NCI-H82 (cell line): ENCODE results near the gene EME2.
A peak's percentile ranks its signal among the peaks of the same experiment; 100 is the strongest.

Experiments
- DNase-seq: peaks from one replicate; lab custom pipeline; 2025; lab: John Stamatoyannopoulos, UW

Gene EME2

DNA sequence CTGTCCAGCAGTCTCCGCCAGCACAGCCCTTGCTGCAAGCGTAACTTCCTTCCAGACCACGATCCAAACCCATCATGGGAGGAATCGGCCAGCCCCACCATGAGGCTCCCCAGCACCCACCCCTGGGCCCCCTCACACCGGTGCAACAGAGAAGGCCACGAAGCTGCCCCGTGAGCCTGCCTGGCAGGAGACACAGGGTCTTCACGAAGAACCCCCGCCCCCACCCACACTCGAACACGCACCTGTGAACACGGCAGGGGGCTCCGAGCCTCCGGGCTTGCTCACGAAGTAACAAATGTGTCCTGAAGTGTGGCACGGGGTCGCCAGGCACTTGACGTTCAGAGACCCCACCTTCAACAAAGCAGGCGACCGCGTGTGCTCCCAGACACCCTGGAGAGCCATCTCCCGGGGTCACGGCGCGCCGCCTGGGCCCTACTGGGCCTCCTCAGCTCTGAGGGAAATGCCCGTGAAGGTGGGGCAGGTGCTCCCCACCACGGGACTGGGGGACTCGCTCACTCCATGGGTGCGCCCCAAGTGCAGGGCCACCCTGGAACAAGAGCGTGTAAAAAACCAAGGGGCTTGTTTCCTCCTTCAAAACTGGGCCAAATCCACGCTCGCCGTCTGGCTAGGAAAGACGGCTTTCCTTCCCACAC lies 46.4 kb downstream of the EME2 start:
- no peak for DNase-seq

DNA sequence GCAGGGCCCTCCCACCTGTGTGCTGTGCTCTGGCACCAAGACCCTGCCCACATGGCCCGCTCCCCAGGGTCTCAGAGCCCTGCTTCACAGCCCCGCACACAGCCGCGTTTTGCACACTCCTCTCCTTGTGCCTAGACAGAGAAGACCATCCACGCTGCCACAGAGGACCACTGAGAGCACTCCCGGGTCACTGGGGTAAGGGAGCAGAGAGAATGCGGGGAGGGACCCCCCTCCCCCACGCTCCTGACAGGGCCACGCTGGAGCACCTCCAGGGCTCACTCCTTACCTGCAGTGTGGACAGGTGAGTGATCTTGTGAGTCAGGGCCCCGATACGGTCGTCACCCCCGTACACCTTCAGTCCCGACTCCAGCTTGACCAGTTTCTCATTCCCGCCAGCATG lies 47.0 kb downstream of the EME2 start:
- no peak for DNase-seq

DNA sequence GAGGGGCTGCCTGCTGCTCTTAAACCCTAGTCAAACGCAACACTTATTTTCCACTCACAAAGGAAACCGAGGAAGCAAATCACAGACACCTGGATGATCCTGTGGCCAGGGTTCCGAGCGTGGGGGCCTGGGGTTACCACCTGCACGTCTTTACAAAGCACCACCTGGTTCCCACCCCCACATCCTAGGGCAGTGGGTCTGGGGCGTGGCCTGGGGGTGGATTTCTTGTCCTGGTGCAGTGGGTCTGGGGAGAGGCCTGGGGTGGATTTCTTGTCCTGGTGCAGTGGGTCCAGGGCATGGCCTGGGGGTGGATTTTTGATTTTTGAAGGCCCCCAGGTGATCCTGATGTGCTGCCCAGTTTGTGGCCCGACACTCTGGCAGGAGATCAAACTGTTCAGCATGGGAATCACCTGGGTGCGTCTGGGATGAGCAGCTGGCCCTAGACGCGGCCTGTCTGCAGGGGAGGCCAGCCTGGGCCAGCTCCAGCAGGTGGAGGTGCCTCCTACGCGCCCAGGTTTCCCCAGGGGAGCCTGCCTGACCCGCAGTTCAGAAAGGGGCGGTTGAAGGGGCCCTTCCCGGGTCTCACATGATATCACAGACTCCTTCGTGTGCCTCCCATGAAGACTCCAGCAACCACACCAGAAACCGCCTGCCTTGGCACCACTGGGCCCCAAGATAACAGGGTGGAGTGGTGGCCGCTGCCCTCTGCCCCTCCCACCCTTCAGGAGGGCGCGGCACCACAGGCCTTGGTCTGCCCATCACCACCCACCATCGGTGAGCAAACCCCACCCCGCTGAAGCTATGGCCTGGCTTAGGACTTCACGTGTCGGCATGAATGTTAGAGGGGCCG lies 47.7 kb downstream of the EME2 start:
- DNase-seq: no peak

DNA sequence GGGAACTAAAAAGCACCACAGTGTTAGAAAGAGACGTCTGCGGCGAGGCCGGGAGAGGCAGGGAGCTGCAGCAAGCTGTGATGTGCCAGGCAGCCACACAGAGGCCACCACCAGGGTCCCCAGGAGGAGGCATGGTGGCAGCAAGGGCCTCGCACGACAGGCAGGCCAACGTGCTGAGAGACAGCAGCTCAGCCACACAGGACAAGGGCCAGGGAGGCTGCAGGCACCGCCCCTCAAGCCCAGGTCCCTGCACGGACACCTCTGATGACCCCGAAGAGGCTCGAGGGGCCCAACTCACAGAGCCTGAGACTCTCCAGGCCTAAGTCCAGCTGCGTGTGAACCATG lies 48.3 kb downstream of the EME2 start:
- no peak for DNase-seq

DNA sequence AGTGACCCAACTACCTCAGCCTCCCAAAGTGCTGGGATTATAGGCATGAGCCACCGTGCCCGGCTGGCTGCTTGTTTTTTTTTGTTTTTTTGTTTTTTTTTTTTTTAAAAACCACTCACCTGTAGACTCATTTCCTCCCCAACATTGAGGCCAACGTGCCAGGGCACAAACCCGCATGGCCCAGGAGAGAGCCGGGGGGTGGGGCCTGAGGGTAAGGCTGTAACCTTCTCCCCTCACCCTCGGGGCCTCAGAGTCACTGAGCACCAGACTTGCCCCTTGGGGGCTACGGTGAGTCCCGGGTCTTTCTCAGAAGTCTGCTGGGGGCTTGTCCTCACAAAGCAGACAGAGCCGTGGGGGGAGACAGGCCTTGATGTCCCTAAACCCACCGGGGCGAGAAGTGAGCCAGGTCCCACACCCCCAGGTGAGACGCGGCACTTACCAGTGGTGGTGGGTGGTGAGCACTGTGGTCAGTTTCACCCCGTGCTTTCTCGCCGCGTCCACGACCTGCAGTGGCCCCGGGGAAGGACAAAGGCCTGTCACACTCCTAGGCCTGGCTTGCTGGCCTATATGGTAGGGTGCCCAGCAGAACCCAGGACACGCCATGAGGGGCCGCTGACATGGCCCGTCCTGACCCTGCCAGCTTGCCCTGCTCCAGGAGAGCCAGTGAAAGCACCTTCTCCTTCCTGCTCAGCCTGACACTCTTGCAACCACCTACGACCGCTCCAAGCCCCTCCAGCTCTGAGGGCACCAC lies 49.4 kb downstream of the EME2 start:
- no peak for DNase-seq

DNA sequence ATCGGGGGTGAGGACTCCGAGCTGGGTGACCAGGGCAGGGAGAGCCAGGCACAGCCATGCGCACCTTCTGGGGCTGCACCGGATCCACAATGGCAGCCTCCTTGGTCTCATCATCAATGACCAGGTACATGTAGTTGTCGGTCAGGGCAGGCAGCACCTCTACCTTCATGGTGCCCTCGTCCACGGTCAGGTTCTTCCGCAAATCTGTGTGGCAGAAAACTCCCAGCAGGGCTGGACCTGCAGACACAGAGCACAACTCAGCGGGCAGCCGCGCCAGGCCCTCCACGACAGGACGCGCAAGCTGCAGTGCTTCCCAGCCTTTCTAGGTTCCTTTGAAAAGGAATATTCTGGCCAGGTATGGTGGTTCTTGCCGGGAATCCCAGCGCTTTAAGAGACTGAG lies 50.2 kb downstream of the EME2 start:
- DNase-seq: no peak

DNA sequence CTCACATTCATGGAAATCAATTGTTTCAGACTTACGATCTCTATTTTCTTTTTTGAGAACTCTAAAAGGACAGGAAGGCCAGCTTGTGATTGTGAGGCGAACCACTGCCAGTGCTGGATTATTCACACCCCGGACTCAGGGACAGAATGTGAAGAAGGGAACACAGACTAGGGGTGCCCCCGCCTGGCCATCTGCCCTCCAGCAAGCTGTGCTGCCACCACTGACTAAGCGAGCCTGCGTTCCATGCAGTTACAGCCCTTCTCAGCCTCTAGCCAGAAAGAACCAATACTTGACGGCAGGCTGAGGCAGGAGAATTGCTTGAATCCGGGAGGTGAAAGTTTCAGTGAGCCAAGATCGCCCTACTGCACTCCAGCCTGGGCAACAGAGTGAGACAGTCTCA lies 51.2 kb downstream of the EME2 start:
- DNase-seq: peak; percentile 66

DNA sequence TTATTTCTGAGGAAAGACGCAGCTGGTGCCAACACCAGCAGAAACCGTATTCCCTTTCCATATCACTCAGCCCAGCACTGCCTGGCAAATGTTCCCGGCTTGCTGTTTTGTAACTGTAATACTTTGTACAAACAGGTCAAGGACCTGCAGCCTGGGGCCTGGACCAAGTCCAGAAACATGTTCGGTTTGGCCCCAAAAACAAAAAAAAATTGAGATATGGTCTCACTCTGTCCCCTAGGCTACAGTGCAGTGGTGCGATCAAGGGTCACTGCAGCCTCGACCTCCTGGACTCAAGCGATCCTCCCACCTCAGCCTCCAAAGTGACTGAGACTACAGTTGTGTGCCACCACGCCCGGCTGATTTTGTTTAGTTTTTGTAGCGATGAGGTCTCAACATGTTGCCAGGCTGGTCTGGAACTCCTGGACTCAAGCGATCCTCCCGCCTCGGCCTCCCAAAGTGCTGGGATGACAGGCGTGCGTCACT lies 52.8 kb downstream of the EME2 start:
- no peak for DNase-seq
